Fibroblast of skin of scalp (primary cell): ENCODE measurements around the gene FBH1.
"Not testable (repeated sequence)": the region's sequence is repeated elsewhere in the genome, so short reads cannot be mapped to it uniquely, and the experiment has no call there.

Experiments
- DNase-seq: peaks from one replicate; pipeline ENCODE4 v3.0.0-alpha.2; 2013

Gene FBH1

GRCh38 chr10:5942474-5942873, 52.4 kb downstream of the FBH1 start:
- DNase-seq: no peak

DNA sequence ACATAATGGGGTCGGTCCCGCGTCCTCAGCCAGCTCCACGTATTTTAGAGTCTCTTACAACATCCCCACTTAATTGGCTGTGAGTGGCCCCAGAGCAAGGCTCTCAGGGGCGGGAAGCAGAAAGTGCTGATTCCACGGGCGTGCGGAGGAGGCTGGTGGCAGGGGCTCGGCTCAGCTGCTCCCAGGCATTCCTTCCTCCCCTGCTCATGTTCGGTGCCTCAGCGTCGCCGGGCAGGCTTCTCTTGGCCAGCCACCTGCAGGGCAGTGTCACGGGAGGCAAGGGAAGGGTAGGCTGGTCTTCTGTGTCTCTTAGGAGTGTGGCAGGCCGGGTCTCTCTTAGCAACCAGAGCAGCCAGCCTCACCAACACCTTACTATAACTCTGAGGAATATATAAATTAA, 53.5 kb downstream of the FBH1 start:
- peak; percentile 30 for DNase-seq

DNA sequence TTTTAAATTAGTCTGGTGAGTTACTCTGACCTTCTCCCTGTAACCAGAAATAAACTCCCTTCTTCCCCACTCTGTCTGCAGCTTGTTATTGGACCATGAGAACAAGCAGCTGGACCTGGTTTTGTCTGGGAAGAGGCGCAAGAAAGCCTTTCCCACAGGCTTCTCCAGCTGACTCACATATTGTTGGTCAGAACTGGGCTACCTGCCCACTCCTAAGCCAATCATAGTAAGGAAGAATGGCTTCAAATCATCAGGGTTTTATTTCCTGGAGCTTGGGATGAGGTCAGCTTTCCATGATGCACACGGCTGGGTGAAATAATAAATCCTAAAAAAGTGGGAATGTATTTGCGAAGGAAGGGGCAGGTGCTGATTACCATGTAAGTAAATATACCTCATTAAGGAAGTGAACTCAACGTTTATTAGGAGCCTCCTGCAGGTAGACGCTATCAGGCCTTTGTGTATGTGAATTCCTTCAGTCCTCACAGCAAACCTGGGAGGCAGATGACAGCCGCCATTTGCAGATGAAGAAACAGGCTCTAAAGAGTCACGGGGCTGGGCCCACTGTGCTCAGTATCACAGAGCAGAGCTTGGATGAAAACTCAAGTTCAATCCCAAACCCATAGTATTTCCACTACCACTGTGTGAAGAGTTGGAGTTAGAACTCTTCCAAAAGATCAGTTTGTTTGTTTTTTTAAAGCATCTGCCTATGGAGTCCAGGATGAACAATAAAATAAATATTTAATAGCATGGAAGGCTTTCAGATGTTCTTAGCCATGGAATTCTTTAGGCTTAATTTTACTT, 54.5 kb downstream of the FBH1 start:
- DNase-seq: peak; percentile 99

GRCh38 chr10:5945190-5945509, 55.1 kb downstream of the FBH1 start:
- no peak for DNase-seq

- peak; percentile 94 for DNase-seq
Measured at GRCh38 chr10:5945561-5946418, 55.7 kb downstream of the FBH1 start.

- DNase-seq: not testable (repeated sequence)
Measured at GRCh38 chr10:5946419-5946775, 56.4 kb downstream of the FBH1 start.

DNA sequence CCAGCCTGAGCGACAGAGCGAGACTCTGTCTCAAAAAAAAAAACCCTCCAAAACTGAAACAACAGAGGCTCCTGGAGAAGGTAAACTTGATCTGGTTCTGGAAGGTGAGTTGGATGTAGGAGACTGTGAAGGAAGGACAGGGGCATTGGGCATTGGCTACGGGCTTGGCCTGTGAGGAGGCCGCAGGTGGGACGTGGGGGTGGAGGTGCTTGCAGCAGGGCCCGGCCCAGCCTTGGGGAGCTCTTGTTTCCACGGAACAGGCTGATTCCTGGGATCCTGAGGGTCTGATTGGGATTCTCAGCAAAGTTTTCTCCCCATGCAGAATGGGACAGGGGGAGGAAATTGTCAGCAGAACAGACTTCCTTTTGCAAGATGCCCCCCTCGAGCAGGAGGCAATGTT, 56.7 kb downstream of the FBH1 start:
- DNase-seq: no peak

GRCh38 chr10:5947471-5948207, 57.6 kb downstream of the FBH1 start:
- DNase-seq: no peak

DNA sequence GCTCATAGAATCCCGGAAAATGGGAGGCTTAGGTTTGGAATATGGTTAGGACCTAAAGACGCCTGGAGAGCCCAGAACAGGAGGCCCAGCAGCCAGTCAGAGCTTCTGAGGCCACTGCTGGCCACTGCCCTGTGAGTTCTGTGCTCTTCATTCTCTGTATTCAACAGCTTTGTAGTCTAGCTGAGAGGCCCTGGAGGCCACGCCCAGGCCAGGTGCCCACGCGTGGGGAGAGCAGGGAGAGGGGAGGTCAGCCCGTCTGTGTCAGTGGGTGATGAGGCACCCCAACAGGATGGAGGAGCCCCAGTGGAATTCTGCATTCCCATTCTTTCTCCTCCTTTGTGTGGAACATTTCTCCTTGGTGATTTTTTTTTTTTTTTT, 58.2 kb downstream of the FBH1 start:
- DNase-seq: no peak

GRCh38 chr10:5949009-5949759, 59.1 kb downstream of the FBH1 start:
- peak; percentile 65 for DNase-seq

DNA sequence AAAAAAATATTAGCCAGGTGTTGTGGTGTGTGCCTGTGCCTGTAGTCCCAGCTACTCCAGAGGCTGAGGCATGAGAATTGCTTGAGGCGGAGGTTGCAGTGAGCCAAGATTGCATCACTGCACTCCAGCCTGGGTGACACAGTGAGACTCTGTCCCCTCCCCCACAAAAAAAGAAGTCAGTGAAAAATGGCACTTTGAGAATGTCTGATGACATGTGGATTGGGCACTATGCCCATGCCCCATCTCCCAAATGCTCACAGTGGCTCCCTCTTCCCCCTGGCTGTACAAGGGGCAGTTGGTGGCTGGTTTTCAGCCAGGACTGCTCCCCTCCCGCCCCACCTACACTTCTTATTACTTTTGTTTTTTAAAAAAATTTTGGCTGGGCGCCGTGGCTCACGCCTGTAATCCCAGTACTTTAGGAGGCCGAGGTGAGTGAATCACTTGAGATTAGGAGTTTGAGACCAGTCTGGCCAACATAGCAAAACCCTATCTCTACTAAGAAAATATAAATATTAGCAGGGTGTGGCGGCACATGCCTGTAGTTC, 61.2 kb downstream of the FBH1 start:
- peak; percentile 41 for DNase-seq

- DNase-seq: no peak
Measured at GRCh38 chr10:5951721-5952407, 61.8 kb downstream of the FBH1 start.

DNA sequence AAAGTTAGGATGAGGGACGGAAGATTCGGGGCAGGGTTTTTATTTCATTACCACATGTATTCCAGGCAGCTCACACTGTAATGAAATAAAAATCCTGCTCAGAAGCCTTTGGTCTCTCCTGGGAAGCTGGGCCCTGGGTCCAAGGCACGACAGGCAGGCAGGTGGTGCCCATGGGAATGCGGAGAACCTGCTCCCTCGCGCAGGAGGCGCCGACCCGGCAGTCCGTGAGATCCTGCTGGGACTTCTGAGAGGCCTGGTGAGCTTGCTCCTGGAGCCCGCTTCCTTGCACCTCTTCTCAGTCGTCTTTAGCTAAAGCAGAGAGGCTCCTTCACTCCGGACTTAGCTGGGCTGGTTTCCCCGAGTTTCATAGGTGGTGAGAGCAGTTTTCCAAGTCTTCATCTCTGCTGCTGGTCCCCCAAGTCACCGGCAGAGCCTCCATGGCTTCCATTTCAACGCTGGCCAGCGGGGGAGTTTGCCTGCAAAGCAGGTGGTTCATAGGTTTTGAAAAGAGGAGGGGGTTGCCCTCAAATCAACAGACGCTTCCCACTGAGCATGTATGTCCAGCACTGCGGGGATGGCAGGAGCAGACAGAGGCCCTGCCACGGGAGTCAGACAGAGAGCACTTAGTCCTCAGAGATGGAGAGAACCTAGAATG, 62.8 kb downstream of the FBH1 start:
- no peak for DNase-seq

DNA sequence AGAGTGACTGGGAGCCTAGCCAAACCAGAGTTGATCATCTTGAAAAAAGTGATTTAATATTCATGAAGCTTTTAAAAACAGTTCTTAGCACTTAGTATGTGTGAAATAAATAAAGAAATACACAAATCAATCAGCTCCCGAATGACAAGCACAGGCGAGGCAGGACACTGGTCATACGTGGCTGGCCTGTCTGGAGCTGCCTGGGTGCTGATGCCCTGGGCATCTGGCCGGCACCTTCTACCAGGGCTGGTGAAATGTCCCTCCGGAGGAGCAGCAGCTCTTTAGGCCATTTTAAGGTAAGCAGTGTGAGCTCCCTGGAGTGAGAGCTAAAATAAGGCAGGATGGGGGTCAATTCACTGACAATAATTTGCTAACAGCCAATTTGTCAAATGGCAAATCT, 63.6 kb downstream of the FBH1 start:
- DNase-seq: no peak

DNA sequence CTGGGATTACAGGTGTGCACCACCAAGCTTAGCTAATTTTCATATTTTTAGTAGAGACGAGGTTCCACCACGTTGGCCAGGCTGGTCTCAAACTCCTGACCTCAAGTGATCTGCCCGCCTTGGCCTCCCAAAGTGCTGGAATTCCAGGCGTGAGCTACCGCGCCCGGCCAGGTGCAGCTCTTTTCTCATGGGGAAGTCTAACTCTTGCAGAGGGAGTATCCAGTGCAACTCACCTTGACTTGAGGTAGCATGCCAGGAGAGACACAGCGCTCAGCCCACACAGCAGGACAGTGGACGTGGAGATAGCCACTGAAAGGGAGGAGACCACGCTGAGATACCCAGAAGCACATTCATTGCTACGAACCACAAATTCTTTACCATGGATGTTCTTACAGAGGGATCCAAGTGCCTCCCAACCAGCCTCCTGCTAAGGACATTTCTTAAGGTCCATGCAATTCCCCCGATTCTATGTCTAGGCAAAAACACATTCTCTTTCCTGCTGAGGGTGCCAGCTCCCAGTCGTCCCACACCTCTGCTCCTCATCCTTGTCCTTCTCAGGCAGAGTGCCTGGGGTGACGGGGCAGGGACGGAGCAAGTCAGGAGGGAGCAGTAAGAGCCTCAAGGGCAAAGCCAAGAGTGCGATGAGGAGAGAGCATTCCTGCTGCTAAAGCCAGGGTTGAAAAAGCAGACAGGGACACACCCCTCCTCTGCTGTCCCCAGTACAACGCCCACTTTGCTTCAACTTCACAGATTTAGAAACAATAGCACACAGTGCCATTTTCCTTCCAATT, 66.3 kb downstream of the FBH1 start:
- no peak for DNase-seq

DNA sequence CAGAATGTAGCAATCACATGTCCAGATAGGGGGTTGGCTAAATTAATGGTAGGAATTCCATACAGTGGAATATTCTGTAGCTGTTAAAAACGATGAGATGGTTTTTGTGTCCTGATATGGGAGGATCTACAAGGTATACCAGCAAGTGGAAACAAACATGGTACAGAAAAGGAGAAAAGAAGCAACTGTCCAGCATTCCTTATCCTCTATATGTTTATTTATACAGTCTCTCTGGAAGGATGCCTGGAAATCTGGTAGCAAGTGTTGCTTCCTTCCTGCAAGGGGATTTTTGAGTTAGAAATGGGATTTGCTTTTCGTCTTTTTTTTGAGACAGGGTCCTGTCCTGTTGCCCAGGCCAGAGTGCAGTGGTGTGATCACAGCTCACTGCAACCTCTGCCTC, 68.0 kb downstream of the FBH1 start:
- peak; percentile 62 for DNase-seq

- no peak for DNase-seq
Measured at GRCh38 chr10:5958675-5959074, 68.6 kb downstream of the FBH1 start.

- DNase-seq: no peak
Measured at GRCh38 chr10:5959142-5959541, 69.1 kb downstream of the FBH1 start.

GRCh38 chr10:5959581-5960069, 69.6 kb downstream of the FBH1 start:
- DNase-seq: no peak
